G401.6 (cell line): ENCODE measurements around the gene PTPN13.
"Not testable (repeated sequence)": the region's sequence is repeated elsewhere in the genome, so short reads cannot be mapped to it uniquely, and the experiment has no call there.

ENCODE experiments used
- FAIRE-seq: peaks from 2 replicates; lab custom pipeline; 2012; peaks lifted over from hg19 to GRCh38; lab: Jason Lieb, UNC

Gene PTPN13

GRCh38 chr4:86641516-86642090, 47.5 kb downstream of the PTPN13 start:
- no peak for FAIRE-seq

GRCh38 chr4:86644892-86645291, 50.8 kb downstream of the PTPN13 start:
- no peak for FAIRE-seq

GRCh38 chr4:86652332-86652932, 58.3 kb downstream of the PTPN13 start:
- no peak for FAIRE-seq

GRCh38 chr4:86653237-86653865, 59.2 kb downstream of the PTPN13 start:
- FAIRE-seq: no peak

- not testable (repeated sequence) for FAIRE-seq
These were observed 62.7 kb downstream of the PTPN13 start for GRCh38 chr4:86656781-86657180.

GRCh38 chr4:86657382-86657781, 63.3 kb downstream of the PTPN13 start:
- no peak for FAIRE-seq

- FAIRE-seq: no peak
These were observed 63.8 kb downstream of the PTPN13 start for GRCh38 chr4:86657910-86658309.

GRCh38 chr4:86660401-86660800, 66.3 kb downstream of the PTPN13 start:
- no peak for FAIRE-seq

GRCh38 chr4:86661006-86661405, 66.9 kb downstream of the PTPN13 start:
- no peak for FAIRE-seq

- FAIRE-seq: no peak
These were observed 67.3 kb downstream of the PTPN13 start for GRCh38 chr4:86661418-86661817.

- FAIRE-seq: peak; percentile 25
These were observed 70.8 kb downstream of the PTPN13 start for GRCh38 chr4:86664959-86665358.

GRCh38 chr4:86670298-86670697, 76.2 kb downstream of the PTPN13 start:
- FAIRE-seq: no peak

GRCh38 chr4:86670756-86671155, 76.6 kb downstream of the PTPN13 start:
- FAIRE-seq: no peak

GRCh38 chr4:86675548-86675947, 81.4 kb downstream of the PTPN13 start:
- FAIRE-seq: no peak

- FAIRE-seq: no peak
These were observed 84.7 kb downstream of the PTPN13 start for GRCh38 chr4:86678796-86679195.

GRCh38 chr4:86679441-86679840, 85.3 kb downstream of the PTPN13 start:
- FAIRE-seq: no peak

- no peak for FAIRE-seq
These were observed 89.1 kb downstream of the PTPN13 start for GRCh38 chr4:86683167-86683566.

GRCh38 chr4:86683983-86684382, 89.9 kb downstream of the PTPN13 start:
- FAIRE-seq: no peak

- FAIRE-seq: no peak
These were observed 91.3 kb downstream of the PTPN13 start for GRCh38 chr4:86685401-86685800.

GRCh38 chr4:86686741-86687140, 92.6 kb downstream of the PTPN13 start:
- no peak for FAIRE-seq

- no peak for FAIRE-seq
These were observed 93.9 kb downstream of the PTPN13 start for GRCh38 chr4:86688026-86688425.

GRCh38 chr4:86704601-86705000, 110.5 kb downstream of the PTPN13 start:
- FAIRE-seq: no peak

- no peak for FAIRE-seq
These were observed 112.9 kb downstream of the PTPN13 start for GRCh38 chr4:86706923-86707597.
